NCI-H1417 treated with DMSO at 0.1 percent for 48 hours (cell line): ENCODE measurements around the gene SIAH2.
A peak's percentile ranks its signal among the peaks of the same experiment; 100 is the strongest.

ENCODE experiments used
- DNase-seq: peaks from one replicate; lab custom pipeline; 2025; lab: John Stamatoyannopoulos, UW

Gene SIAH2

GRCh38 chr3:150733936-150734794, 28.8 kb downstream of the SIAH2 start:
- no peak for DNase-seq

DNA sequence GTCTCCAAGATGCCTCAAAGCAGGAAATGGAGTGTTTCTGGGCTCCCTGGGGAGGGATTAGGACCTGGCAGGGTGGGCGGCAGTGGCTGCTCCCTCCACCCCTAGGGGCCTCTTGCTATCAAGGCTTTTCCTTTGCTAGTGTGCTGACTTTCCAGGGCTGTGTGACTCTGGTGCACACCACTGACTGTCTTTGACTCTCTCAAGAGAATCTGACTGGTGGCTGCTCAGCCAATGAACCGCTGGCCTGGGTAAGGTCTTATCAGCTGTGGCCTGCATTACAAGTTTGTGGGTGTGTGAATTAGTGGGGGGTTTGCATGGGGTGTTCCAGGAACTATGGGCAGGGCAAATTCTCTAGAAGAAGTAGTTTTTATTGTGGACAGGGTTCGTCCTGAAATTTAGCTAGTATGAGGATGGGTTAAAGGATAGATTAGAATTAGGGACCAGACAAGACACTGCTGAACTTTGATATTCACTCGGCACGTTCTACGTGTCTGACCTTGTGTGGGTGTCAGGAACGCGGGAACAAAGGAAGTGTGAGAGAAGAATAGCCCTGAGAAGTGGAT, 29.5 kb downstream of the SIAH2 start:
- DNase-seq: no peak

- DNase-seq: no peak
These were observed 33.1 kb downstream of the SIAH2 start for GRCh38 chr3:150729682-150730360.

DNA sequence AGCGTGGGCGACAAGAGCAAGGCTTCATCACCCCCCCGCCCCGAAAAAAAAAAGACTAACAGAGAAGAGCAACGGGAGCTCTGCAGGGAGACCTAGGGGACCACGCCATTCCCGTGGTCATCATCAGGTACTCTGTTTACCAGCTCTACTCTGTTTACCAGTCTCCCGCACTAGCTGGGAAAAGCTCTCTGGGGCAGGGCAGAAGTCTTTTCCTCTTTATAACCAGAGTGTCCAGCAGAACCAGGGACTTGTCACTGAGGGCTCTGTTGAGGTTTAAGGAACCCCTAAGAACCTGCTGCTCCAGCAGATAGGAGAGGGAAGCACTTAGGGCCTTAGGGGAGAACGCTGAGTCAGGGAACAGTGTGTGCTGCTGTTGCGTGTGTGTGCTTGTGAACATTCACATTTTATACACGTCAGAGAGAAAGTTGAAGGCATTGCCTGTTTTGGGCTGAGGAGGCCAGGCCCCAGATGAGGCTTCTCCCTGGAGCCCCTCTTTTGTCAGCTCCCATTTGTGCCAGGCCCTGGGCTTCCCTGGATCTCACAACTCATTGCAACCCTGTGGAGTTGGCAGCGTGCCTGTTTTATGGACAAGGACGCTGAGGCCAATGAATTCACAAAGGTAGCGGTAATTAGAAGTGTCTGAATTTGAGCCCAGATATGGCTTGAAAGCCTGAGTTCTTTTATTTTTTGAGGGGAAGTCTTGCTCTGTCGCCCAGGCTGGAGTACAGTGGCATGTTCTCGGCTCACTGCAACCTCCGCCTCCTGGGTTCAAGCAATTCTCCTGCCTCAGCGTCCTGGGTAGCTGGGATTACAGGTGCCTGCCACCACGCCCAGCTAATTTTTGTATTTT, 35.1 kb downstream of the SIAH2 start:
- no peak for DNase-seq

DNA sequence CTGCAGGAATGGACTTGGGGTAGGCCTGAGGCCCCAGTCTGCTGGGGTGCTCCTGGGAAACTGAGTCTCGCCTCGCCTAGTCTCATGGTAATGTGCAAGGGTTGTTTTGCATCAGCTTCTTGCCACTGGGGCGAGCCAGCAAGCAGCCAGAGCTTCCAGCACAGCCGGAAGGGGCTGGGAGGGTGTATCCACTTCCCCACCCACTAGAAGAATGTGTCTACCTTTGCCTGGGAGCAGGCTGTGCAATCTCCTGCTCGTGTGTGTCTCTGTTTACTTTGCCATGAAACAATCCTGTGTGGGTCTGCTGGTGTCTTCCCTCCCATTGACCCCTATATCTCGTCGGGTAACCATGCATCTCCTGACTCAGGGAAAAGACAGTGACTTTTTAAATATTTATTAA, 37.4 kb downstream of the SIAH2 start:
- no peak for DNase-seq

GRCh38 chr3:150723946-150724345, 39.0 kb downstream of the SIAH2 start:
- no peak for DNase-seq

DNA sequence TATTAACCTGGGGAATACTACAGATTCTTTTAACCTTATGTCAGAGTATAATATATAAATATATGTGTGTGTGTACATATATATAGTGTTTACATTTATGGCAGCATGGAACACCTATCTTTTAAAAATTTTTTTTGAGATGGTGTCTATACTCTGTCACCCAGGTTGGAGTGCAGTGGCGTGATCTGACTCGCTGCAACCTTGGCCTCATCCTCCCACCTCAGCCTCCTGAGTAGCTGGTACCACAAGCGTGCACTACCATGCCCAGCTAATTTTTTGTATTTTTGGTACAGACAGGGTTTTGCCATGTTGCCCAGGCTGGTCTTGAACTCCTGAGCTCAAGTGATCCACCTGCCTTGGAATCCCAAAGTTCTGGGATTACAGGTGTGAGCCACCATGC, 40.7 kb downstream of the SIAH2 start:
- DNase-seq: no peak

DNA sequence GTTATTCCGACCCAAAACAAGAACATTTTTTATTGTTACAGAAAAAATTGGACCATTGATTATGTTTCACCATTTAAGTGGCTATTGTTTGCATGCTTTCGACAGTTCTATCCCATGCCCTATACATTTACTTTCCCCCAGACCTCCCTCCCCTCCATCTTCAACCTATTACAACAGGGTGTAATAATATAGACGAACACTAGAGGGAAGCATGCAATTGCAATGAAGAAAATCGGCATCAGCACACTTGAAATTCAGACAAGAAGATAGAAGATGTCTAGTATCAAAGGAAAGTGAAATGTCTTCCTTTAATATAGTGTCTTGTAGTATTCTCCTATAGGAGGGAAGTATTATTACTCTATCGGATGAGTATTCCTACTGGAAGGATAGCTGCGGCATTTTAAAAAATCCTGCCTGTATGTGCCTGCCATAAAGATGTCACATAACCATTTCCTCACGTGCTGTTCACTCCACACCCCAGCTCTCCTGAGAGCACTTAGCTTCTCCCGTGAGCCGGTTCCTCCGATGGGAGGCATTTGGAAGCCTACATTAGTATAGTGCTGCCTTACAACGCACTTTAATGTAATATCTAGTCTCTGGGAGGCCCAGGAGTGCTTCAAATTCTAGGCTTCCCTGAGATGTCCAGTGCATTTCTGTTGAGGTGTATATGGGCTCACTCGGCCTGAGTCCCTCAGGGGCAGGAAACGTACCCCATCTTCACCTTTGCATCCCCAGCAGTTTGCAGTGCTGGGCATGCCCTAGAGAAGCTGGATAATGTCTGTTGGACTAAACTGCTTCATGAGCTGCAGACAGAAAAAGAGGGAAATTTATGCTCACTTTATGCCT, 41.5 kb downstream of the SIAH2 start:
- peak; percentile 54 for DNase-seq

DNA sequence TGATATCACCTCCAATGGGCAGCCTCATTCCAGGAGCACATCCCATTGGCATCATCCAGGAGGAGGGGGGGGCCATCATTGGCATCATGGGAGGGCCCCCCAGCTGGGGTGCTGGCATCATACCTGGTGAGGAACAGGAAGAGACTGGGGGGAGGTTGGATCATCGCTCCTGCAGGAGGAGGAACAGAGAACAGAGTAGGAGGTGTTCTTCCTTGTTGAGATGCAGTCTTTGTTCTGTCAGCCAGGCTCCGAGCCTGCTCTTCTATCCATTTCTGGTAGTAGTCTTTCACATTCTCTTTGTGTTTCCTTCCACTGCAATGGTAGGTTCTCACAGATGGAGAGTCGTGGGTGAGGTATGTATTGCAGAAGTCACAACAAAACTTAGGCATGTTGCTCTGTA, 42.5 kb downstream of the SIAH2 start:
- DNase-seq: no peak

DNA sequence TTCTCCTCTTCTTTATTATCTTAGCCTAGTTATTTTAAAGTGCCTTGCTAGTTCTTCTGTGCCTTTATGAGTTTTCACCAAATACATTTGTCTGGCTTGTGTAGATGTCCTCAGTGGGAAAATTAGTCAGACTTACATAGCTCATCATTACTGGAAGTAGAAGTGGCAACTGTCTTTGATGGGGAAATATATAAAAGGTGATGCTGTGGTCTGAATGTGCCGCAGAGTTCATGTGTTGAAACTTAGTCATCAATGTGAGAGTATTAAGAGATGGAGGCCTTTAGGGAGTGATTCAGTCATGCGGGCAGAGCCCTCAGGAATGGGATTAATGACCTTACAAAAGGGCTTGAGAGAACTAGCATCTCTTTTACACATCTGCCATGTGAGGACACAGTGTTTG, 52.9 kb downstream of the SIAH2 start:
- no peak for DNase-seq

GRCh38 chr3:150703756-150704344, 59.1 kb downstream of the SIAH2 start, which contains the start of gene ERICH6:
Gene ERICH6, minus strand, starts transcription at chr3:150703920. Its CDS starts 22 bp downstream, at chr3:150703898.
- DNase-seq: peak; percentile 85

GRCh38 chr3:150703299-150703755, 59.6 kb downstream of the SIAH2 start:
- DNase-seq: no peak

DNA sequence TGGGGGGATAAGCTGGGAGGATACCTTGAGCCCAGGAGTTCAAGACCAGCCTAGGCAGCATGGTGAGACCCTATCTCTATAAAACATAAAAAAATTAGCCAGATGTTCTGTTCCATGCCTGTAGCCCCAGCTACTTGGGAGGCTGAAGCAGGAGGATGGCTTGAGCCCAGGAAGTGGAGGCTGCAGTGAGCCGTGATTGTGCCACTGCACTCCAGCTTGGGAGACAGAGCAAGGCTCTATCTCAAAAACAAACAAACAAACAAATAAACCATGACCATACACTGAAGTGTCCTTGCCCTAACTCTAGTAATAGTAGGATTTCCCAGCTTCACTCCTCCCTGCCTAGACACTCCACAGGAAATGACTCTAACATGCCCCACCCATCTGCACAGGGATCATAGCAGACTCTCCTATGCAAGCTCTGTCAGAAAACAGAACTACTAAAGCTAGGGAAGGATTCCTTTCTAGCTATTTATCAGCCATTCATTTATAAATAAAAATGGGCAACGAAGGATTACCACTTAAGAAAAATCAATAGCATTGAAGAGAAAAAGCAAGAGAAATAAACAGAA, 63.8 kb downstream of the SIAH2 start:
- no peak for DNase-seq

GRCh38 chr3:150697646-150698045, 65.3 kb downstream of the SIAH2 start:
- DNase-seq: no peak

DNA sequence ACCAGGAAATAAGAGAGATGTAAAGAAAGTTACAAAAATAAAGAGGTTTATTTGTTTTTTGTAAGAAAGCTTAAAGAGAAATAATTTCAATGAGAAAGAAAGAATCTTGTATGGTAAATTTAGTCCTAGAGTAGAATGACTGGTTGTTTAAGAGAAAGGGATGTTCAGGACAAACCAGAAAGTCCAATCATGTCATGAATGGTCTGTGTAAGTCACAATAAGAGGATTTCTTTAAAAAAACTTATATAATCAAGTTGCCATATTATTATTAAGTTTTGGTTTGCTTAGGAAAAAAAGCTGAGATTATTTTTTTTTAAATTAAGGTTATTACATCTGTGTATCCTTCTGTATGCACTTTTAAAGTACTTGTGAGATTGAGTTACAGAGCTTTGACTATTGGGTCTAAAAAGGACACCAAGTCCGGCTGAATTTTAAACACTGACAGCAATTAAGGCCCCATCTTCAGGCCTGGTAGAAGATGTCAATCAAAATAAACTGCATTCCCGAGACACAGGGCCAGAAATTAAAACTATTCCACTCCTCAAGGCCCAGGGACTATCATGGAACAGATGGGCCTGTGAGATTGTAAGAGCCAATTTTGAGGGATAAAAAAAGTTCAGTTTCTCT, 71.4 kb downstream of the SIAH2 start:
- no peak for DNase-seq
